ENCODE data around the gene SPTBN1.

- no peak for TF ChIP-seq CTCF (IDR thresholded peaks at IDR 0.05)
- no peak for TF ChIP-seq POLR2AphosphoS5 (IDR thresholded peaks at IDR 0.05)
- no peak for TF ChIP-seq POLR2A (IDR thresholded peaks at IDR 0.05)
- TF ChIP-seq EP300 (IDR thresholded peaks at IDR 0.05): no peak
These were observed 241.8 kb downstream of the SPTBN1 start for GRCh38 chr2:54697934-54698333.

All from stomach (tissue), 4 donors.